ENCODE measurements around the gene ATP11C.
"Not testable (repeated sequence)": the region's sequence is repeated elsewhere in the genome, so short reads cannot be mapped to it uniquely, and the experiment has no call there.

Gene ATP11C

GRCh38 chrX:139851730-139852129 is 81.1 kb downstream of the ATP11C start:
- DNase-seq, result no peak

GRCh38 chrX:139850968-139851367 is 81.9 kb downstream of the ATP11C start:
- no peak for DNase-seq

GRCh38 chrX:139844884-139845283 is 88.0 kb downstream of the ATP11C start:
- DNase-seq, result no peak

- DNase-seq, result no peak
Measured at GRCh38 chrX:139844163-139844562, 88.7 kb downstream of the ATP11C start.

GRCh38 chrX:139842326-139843185 is 90.3 kb downstream of the ATP11C start:
- DNase-seq, result no peak

- not testable (repeated sequence) for DNase-seq
Measured at GRCh38 chrX:139836335-139836734, 96.5 kb downstream of the ATP11C start.

- no peak for DNase-seq
Measured at GRCh38 chrX:139834879-139835278, 98.0 kb downstream of the ATP11C start.

- no peak for DNase-seq
Measured at GRCh38 chrX:139832718-139833309, 100.0 kb downstream of the ATP11C start.

- DNase-seq, result no peak
Measured at GRCh38 chrX:139831675-139832456, 101.0 kb downstream of the ATP11C start.

GRCh38 chrX:139831017-139831416 is 101.8 kb downstream of the ATP11C start:
- DNase-seq, result no peak

GRCh38 chrX:139828830-139829229 is 104.0 kb downstream of the ATP11C start:
- DNase-seq, result no peak

GRCh38 chrX:139828033-139828432 is 104.8 kb downstream of the ATP11C start:
- DNase-seq, result no peak

- DNase-seq, result no peak
Measured at GRCh38 chrX:139826065-139827044, 106.5 kb downstream of the ATP11C start.

- DNase-seq, result no peak
Measured at GRCh38 chrX:139825618-139826017, 107.2 kb downstream of the ATP11C start.

- DNase-seq, result no peak
Measured at GRCh38 chrX:139823806-139824205, 109.0 kb downstream of the ATP11C start.

GRCh38 chrX:139820358-139820984 is 112.4 kb downstream of the ATP11C start:
- DNase-seq, result no peak

GRCh38 chrX:139816204-139816603 is 116.6 kb downstream of the ATP11C start:
- no peak for DNase-seq

- DNase-seq, result no peak
Measured at GRCh38 chrX:139815771-139816170, 117.1 kb downstream of the ATP11C start.

GRCh38 chrX:139811942-139812629 is 120.8 kb downstream of the ATP11C start:
- no peak for DNase-seq

- no peak for DNase-seq
Measured at GRCh38 chrX:139804482-139804881, 128.4 kb downstream of the ATP11C start.

GRCh38 chrX:139803224-139803623 is 129.6 kb downstream of the ATP11C start:
- DNase-seq, result no peak

Measured in cerebellar nuclear complex (tissue), 1 donor.